WI38 (cell line): ENCODE measurements around the gene ARL15.

Experiments used
- H3K4me3 ChIP-seq: 2 replicates; pipeline ENCODE4 v1.5.1; 2011; ENCODE audit warnings: low read depth, mild to moderate bottlenecking, control low read depth, low read length
- CTCF ChIP-seq: IDR thresholded peaks from 2 replicates; pipeline ENCODE4 v1.5.1; 2012; ENCODE audit warnings: low read depth, mild to moderate bottlenecking, control low read depth, low read length

ARL15 gene

GRCh38 chr5:54186912-54187445, 123.4 kb downstream of the ARL15 start:
- H3K4me3 ChIP-seq: no peak overlapping the region
- TF ChIP-seq CTCF: no peak

- no peak for TF ChIP-seq CTCF
- H3K4me3 ChIP-seq: no peak overlapping the region
Observed at GRCh38 chr5:54186108-54186507, 124.3 kb downstream of the ARL15 start.

- TF ChIP-seq CTCF: no peak
- no peak overlapping the region for H3K4me3 ChIP-seq
Observed at GRCh38 chr5:54184806-54185205, 125.6 kb downstream of the ARL15 start.

- no peak overlapping the region for H3K4me3 ChIP-seq
- no peak for TF ChIP-seq CTCF
Observed at GRCh38 chr5:54180630-54181031, 129.7 kb downstream of the ARL15 start.

- no peak for TF ChIP-seq CTCF
- H3K4me3 ChIP-seq: no peak overlapping the region
Observed at GRCh38 chr5:54178991-54179390, 131.4 kb downstream of the ARL15 start.

- no peak overlapping the region for H3K4me3 ChIP-seq
- TF ChIP-seq CTCF: no peak
Observed at GRCh38 chr5:54178207-54178606, 132.2 kb downstream of the ARL15 start.

GRCh38 chr5:54177058-54177457, 133.3 kb downstream of the ARL15 start:
- no peak overlapping the region for H3K4me3 ChIP-seq
- no peak for TF ChIP-seq CTCF
